H1 (cell line): ENCODE measurements around the gene SEC22B. TPM values are rescaled to one million over a fixed set of nuclear protein-coding genes. Genes with fewer than 3 reads are reported as not detected.
"Not testable (repeated sequence)": the region's sequence is repeated elsewhere in the genome, so short reads cannot be mapped to it uniquely, and the experiment has no call there.

ENCODE experiments used
- CTCF ChIA-PET: fragments of 300-600 bp; sonication (Branson Sonifier 250); formaldehyde crosslinking; loops from one replicate; lab custom pipeline; 2021; ENCODE audit not compliant: partially characterized antibody; lab: Charles Lee
- POLR2A ChIA-PET: fragments of 300-600 bp; sonication (Branson Sonifier 250); formaldehyde crosslinking; loops from one replicate; lab custom pipeline; 2021; ENCODE audit warnings: inconsistent platforms; ENCODE audit not compliant: partially characterized antibody; lab: Charles Lee
- DNase-seq, 2 experiments: peaks; one replicate each; pipeline versions ENCODE4 v3.0.0 to v3.0.0-alpha.2; 2010 to 2022; ENCODE audit warnings: low spot score in 2 of 2, low read depth in 1 of 2, mixed read lengths in 1 of 2
- FAIRE-seq: peaks from 2 replicates; lab custom pipeline; 2011; peaks lifted over from hg19 to GRCh38; lab: Jason Lieb, UNC
- H2AFZ ChIP-seq: 2 replicates; pipeline ENCODE4 v1.8.1; 2012; ENCODE audit warnings: low read length, inconsistent platforms
- H2AK5ac ChIP-seq: 2 replicates; pipeline ENCODE4 v1.6.1; 2013; ENCODE audit warnings: low read depth, low read length
- H2BK120ac ChIP-seq: replicated peaks from 2 replicates; pipeline ENCODE3; 2013; ENCODE audit warnings: low read depth, low read length, inconsistent platforms
- H2BK12ac ChIP-seq: 2 replicates; pipeline ENCODE4 v1.6.1; 2013; ENCODE audit warnings: low read depth, low read length
- H2BK15ac ChIP-seq: 2 replicates; pipeline ENCODE4 v1.6.1; 2013; ENCODE audit warnings: low read length
- H2BK20ac ChIP-seq: 2 replicates; pipeline ENCODE4 v1.6.1; 2013; ENCODE audit warnings: low read length
- H2BK5ac ChIP-seq: 2 replicates; pipeline ENCODE4 v1.6.1; 2013; ENCODE audit warnings: low read depth, low read length
- H3K14ac ChIP-seq: 2 replicates; pipeline ENCODE4 v1.6.1; 2013; ENCODE audit warnings: inconsistent platforms; ENCODE audit not compliant: insufficient read length
- H3K18ac ChIP-seq: 2 replicates; pipeline ENCODE4 v1.6.1; 2013; ENCODE audit warnings: low read length; ENCODE audit errors: extremely low read depth
- H3K23ac ChIP-seq: 2 replicates; pipeline ENCODE4 v1.6.1; 2013; ENCODE audit warnings: inconsistent platforms; ENCODE audit not compliant: insufficient read length
- H3K23me2 ChIP-seq: 2 replicates; pipeline ENCODE4 v1.6.1; 2013; ENCODE audit warnings: low read depth, low read length
- H3K27ac ChIP-seq: 2 replicates; pipeline ENCODE4 v1.6.1; 2011; ENCODE audit warnings: low read depth, low read length, inconsistent platforms
- H3K27me3 ChIP-seq, 4 experiments: replicated peaks in 1 of 4; 1 replicate in 1 of 4; 2 replicates in 3 of 4; pipeline versions ENCODE4 v1.6.1 to v1.8.1; 2011 to 2013; ENCODE audit warnings: low read length in 3 of 4, mild to moderate bottlenecking in 3 of 4, inconsistent platforms in 2 of 4, mixed read lengths in 2 of 4, moderate library complexity in 1 of 4; ENCODE audit not compliant: control insufficient read depth in 3 of 4, insufficient read depth in 3 of 4; ENCODE audit errors: extremely low read depth in 1 of 4
- H3K36me3 ChIP-seq, 4 experiments: 2 replicates each; pipeline versions ENCODE4 v1.6.1 to v1.8.1; 2011 to 2013; ENCODE audit warnings: mild to moderate bottlenecking in 4 of 4, low read length in 3 of 4, moderate library complexity in 2 of 4, control low read depth in 1 of 4, inconsistent platforms in 1 of 4; ENCODE audit not compliant: insufficient read depth in 4 of 4, control insufficient read depth in 2 of 4
- H3K4ac ChIP-seq: replicated peaks from 2 replicates; pipeline ENCODE3; 2013; ENCODE audit warnings: low read length, low read depth, mixed read lengths, inconsistent platforms; ENCODE audit not compliant: insufficient read length
- H3K4me1 ChIP-seq, 4 experiments: replicated peaks in 1 of 4; 1 replicate in 1 of 4; 2 replicates in 3 of 4; pipeline versions ENCODE4 v1.6.1 to v1.8.1; 2011 to 2013; ENCODE audit warnings: low read length in 3 of 4, inconsistent platforms in 2 of 4, mixed read lengths in 1 of 4; ENCODE audit not compliant: insufficient read depth in 4 of 4, control insufficient read depth in 3 of 4
- H3K4me2 ChIP-seq, 2 experiments: 2 replicates each; pipeline versions ENCODE4 v1.6.1 to v1.8.1; 2011 to 2013; ENCODE audit warnings: low read depth in 2 of 2, low read length in 2 of 2, control low read depth in 1 of 2, inconsistent platforms in 1 of 2, mild to moderate bottlenecking in 1 of 2; ENCODE audit not compliant: insufficient read depth in 1 of 2
- H3K4me3 ChIP-seq, 4 experiments: fragments of 200-600, 300-600 bp in 1 of 4; sonication (generic), shearing (Covaris generic), sonication (Bioruptor Twin) in 1 of 4; 2 replicates each; pipeline versions ENCODE4 v1.5.1 to v1.8.1; 2011 to 2016; ENCODE audit warnings: low read length in 4 of 4, low read depth in 3 of 4, control low read depth in 2 of 4, inconsistent platforms in 2 of 4, mild to moderate bottlenecking in 2 of 4, mixed read lengths in 1 of 4, moderate library complexity in 1 of 4; ENCODE audit not compliant: insufficient read depth in 2 of 4; ENCODE audit errors: extremely low read depth in 1 of 4
- H3K56ac ChIP-seq: replicated peaks from 2 replicates; pipeline ENCODE3; 2013; ENCODE audit warnings: low read depth, mild to moderate bottlenecking, mixed read lengths, low read length, inconsistent platforms; ENCODE audit not compliant: insufficient read length
- H3K79me1 ChIP-seq: 2 replicates; pipeline ENCODE4 v1.6.1; 2013; ENCODE audit warnings: low read depth, low read length, control low read depth
- H3K79me2 ChIP-seq, 2 experiments: 2 replicates each; pipeline versions ENCODE4 v1.6.1 to v1.8.1; 2012 to 2013; ENCODE audit warnings: low read length in 2 of 2, mild to moderate bottlenecking in 2 of 2, inconsistent platforms in 1 of 2; ENCODE audit not compliant: insufficient read depth in 2 of 2, control insufficient read depth in 1 of 2
- H3K9ac ChIP-seq, 4 experiments: replicated peaks in 1 of 4; 1 replicate in 1 of 4; 2 replicates in 3 of 4; pipeline versions ENCODE4 v1.6.1 to v1.8.1; 2011 to 2013; ENCODE audit warnings: low read depth in 3 of 4, low read length in 3 of 4, control low read depth in 2 of 4, mild to moderate bottlenecking in 2 of 4, moderate library complexity in 2 of 4, inconsistent platforms in 1 of 4; ENCODE audit errors: extremely low read depth in 1 of 4
- H3K9me3 ChIP-seq, 2 experiments: 2 replicates each; pipeline versions ENCODE4 v1.6.1 to v1.8.1; 2012 to 2013; ENCODE audit warnings: mild to moderate bottlenecking in 2 of 2, moderate library complexity in 2 of 2, control low read depth in 1 of 2, inconsistent platforms in 1 of 2, low read depth in 1 of 2, low read length in 1 of 2, mixed read lengths in 1 of 2; ENCODE audit not compliant: insufficient read depth in 2 of 2
- H4K20me1 ChIP-seq, 2 experiments: replicated peaks in 1 of 2; 2 replicates each; pipeline versions ENCODE3 to v1.8.1; 2011 to 2013; ENCODE audit warnings: inconsistent platforms in 2 of 2, low read length in 2 of 2, mild to moderate bottlenecking in 1 of 2; ENCODE audit not compliant: insufficient read depth in 2 of 2, control insufficient read depth in 1 of 2
- H4K5ac ChIP-seq: 2 replicates; pipeline ENCODE4 v1.6.1; 2013; ENCODE audit warnings: low read length, low read depth, mixed read lengths, inconsistent platforms; ENCODE audit not compliant: insufficient read length
- H4K8ac ChIP-seq: 2 replicates; pipeline ENCODE4 v1.8.0; 2013; ENCODE audit warnings: mild to moderate bottlenecking, moderate library complexity, low read length, inconsistent platforms; ENCODE audit not compliant: insufficient read depth; ENCODE audit errors: extremely low read depth
- H4K91ac ChIP-seq: replicated peaks from 2 replicates; pipeline ENCODE3; 2013; ENCODE audit warnings: low read length, mixed read lengths, inconsistent platforms; ENCODE audit not compliant: insufficient read length
- WGBS, 2 experiments: shearing (Covaris generic) in 1 of 2; methylation state at CpG; one replicate each; pipeline versions ENCODE4 v1.1.6 to v1.1.7; 2013 to 2015; ENCODE audit warnings: low lambda C conversion rate in 2 of 2, mixed read lengths in 2 of 2, inconsistent platforms in 1 of 2, low coverage in 1 of 2, missing lambda C conversion rate in 1 of 2; ENCODE audit not compliant: insufficient replicate concordance in 2 of 2, insufficient coverage in 1 of 2, insufficient read length in 1 of 2; ENCODE audit errors: extremely low coverage in 1 of 2, missing lambda C conversion rate in 1 of 2; 5-methylcytosine and 5-hydroxymethylcytosine counted together
- polyA plus RNA-seq, 7 experiments: library from polyadenylated mRNA; depleted of rRNA in 3 of 7; stranded (reverse) in 5 of 7; unstranded in 2 of 7; fragments of >200 nt in 5 of 7; fragments of 200-250 nt in 2 of 7; gene quantifications; 1 replicate in 5 of 7; 2 replicates in 1 of 7; 4 replicates in 1 of 7; pipeline versions ENCODE4 v1.2.1 to v1.2.3, GENCODE V29; 2011 to 2013; ENCODE audit warnings: missing spikeins in 2 of 7, mixed read lengths in 2 of 7
- total RNA-seq: library from RNA; stranded (reverse); fragmentation: NEBNext Ultra II Directional; extraction: Animal tissue kit (Norgen Biotek cat#: 25700); gene quantifications from 2 replicates; pipeline ENCODE4 v1.2.1, GENCODE V29; 2021

The SEC22B gene
- total and polyA plus RNA-seq, 2 of the 8 experiments (the other 6 are each of a cell fraction or from before 2014, with no cell fraction given), result 5.6 to 11.6 TPM

DNA sequence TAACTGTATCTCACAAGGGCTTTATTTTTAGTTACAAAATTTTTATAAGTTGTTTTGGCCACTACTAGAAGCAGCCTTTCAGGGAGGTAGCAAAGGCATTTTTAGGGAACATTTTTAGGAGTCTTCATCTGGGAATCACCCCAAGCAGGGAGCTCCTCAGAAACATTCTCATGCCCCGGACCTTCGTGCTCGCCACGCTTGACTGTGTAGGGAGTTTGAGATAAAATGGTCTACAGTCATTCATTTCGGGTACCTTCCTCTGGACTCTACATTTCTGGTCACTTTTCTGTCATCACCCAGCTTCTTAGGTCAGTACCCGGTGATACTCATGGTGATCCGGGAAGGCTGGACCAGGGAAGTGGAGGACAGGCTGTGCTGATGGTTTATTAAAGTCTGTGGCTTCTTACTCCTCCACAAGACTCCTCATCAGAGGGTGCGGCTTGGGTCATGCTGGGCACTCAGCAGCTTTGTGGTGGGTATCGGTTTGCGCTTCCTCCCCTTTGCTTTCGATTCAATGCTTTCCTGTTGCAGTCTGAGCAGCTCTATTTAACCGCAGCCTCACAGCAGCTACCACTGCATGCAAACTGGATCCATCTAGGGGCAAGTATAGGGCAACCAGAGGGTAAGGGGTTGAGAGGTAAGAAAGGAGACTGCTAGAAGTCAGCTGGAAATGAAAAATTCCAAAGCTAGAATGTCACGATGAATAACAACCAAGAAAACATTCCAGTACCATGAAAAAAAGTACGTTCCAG lies 33.6 kb downstream of the SEC22B start:
- H3K36me3 ChIP-seq, H4K91ac ChIP-seq, H3K18ac ChIP-seq, H3K79me2 ChIP-seq, H3K4ac ChIP-seq, H2BK12ac ChIP-seq, H3K56ac ChIP-seq, H4K8ac ChIP-seq, H3K14ac ChIP-seq, H3K9me3 ChIP-seq, H3K4me1 ChIP-seq, H3K9ac ChIP-seq, H2BK15ac ChIP-seq, H4K20me1 ChIP-seq, POLR2A ChIA-PET, H2AK5ac ChIP-seq, H3K27me3 ChIP-seq, H3K27ac ChIP-seq, H2AFZ ChIP-seq, H2BK20ac ChIP-seq, H3K23ac ChIP-seq, H2BK120ac ChIP-seq, DNase-seq, H4K5ac ChIP-seq, CTCF ChIA-PET, H3K4me3 ChIP-seq, H3K23me2 ChIP-seq, H3K79me1 ChIP-seq, H2BK5ac ChIP-seq, FAIRE-seq, H3K4me2 ChIP-seq: not testable (repeated sequence)
- 84% methylated on average over 10 of the region's 14 CpGs; no CpG with 5 or more reads in 1 of the 2 experiments for WGBS, 2 experiments

DNA sequence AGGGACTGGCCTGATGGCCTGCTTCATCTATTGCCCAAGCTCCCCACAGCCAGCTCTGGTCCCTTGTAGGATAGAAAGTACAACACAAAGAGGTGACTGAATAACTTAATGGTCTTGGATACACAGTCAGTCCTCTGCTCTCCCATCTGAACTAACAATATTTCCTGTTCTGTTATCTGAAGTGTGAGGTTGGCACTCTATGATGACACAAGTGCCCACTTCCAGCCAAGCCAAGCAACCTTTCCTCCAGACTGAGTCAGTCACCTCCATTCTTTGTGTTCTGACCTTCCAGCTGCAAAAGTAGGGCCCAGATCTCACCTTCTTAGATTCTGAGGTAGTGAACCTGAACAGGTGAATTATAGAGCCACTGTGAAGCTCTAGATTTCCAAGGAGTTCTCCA lies 34.5 kb downstream of the SEC22B start:
- FAIRE-seq, H3K27me3 ChIP-seq, H3K9me3 ChIP-seq, H4K91ac ChIP-seq, H2BK5ac ChIP-seq, H3K36me3 ChIP-seq, H4K8ac ChIP-seq, H2BK20ac ChIP-seq, H3K79me2 ChIP-seq, H3K27ac ChIP-seq, H3K9ac ChIP-seq, H3K18ac ChIP-seq, H2BK12ac ChIP-seq, CTCF ChIA-PET, H4K20me1 ChIP-seq, H3K56ac ChIP-seq, H2BK15ac ChIP-seq, H2BK120ac ChIP-seq, H2AK5ac ChIP-seq, H3K23me2 ChIP-seq, H3K79me1 ChIP-seq, H3K4ac ChIP-seq, H3K4me1 ChIP-seq, POLR2A ChIA-PET, H3K23ac ChIP-seq, H3K4me2 ChIP-seq, H2AFZ ChIP-seq, H3K14ac ChIP-seq, DNase-seq, H4K5ac ChIP-seq, H3K4me3 ChIP-seq: not testable (repeated sequence)
